Suppressor macrophage (primary cell): ENCODE measurements around the gene CYP11A1.

ENCODE experiments used
- DNase-seq, 4 experiments: peaks; one replicate each; pipeline ENCODE4 v3.0.0-alpha.2; 2020 to 2022

Gene CYP11A1

DNA sequence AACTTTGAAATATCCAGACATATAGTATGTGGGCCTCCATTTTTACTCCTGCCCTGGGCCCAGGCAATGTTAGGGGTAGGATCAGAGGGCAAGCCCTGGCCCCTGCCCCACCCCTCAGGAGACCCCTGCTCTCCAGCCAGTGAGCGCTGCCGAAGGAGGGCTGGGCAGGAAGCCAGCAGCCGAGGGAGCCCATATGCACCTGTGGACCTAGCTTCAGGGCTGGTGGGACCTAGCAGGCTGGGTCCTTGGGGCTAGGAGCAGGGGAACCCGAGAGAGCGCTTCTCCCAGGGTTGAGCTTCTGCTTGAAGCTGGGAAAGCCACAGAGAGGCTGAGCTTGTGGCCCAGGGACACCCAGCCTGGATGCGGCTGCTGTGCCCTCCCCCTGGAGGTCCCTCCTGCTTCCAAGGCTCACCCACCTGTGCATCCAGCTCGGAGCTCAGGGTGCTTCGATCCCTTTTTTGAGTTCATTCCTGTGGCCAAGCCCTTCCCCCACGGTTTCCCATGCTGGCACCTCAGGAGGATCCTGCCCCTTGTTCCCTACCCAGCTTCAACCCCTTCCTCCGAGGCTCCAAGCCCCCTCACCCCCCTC is 21.0 kb upstream of the CYP11A1 start:
- DNase-seq: no peak

DNA sequence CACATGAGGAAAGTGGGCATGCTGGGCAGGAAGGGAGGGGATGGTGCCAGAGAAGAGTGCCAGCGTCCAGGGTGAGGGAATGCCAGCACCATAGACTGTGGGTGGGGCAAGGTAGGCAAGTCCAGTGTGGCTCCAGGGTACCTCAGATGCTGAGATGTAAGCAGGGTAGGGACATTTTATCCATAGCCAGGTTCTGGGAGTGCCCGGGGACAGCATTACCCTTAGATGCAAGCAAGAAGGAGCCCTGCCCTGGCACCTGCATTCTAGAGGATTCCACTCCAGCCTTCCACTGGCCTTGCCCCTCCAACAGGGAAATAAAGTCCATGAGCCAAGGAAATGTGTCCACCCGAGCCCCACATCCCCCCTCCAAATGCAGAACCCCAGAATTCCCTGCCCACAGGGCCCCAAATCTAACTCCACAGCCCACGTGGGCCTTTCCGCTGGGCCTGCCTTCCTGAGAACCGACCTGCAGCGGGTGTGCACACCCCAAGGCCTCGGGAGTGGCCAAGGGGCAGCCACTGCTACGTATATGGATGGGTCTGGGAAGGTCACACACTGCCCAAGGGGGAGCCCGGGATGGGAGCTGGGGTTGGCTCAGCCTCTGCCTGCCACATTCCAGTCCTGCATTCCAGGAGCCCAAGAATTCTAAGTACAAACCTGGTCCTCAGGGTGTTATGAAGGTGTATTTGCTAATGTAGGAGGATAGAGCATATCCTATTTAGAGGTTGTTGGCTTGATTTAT is 20.3 kb upstream of the CYP11A1 start:
- no peak for DNase-seq

DNA sequence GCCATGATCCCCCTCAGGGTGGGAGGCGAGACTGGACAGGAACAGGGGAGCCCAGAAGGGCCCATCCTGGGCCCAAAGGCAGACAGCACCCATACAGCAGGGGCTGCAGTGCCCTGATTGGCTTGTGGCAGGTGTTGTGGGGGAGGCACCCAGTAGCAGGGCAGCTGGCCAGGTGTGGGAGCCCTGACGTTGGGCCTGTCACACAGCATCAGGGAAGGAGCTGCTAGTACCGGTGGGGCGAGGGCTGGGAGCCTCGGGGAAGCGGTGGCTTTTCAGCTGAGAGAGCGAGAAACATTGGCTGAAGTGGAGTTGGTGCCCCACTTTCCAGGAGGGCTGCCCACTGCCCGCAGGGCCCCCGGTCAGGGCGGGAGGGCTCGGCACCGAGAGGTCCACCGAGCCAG is 19.7 kb upstream of the CYP11A1 start:
- no peak for DNase-seq

DNA sequence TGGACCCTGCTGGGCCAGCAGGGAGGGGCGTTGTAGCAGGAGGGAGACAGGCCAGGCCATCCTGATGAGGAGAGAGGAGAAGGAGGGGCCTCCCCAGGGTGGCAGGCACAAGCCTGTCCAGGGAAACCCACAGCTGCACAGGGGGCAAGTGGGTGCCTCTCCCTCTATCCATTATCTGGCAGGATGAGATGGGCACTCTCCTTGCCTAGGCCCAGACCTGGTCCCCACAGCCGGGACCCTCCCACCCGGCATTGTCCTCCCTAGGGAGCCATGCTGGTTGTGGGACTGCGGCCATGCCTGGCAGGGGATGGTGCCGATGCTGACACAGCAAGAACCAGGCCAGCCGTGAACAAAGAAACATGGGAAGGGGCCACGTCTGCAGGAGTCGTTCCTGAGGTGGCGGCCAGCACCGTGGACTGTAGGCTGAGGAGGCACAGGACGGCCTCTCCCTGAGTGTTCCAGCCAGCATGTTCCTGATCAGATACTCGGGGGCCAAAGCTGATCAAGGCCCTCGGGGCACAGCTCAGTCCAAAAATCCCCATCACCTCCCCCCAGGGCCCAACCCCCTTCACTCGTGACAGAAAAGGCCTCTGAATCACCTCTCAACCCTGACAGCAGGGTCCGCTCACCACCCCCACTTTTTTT is 19.2 kb upstream of the CYP11A1 start:
- no peak for DNase-seq

DNA sequence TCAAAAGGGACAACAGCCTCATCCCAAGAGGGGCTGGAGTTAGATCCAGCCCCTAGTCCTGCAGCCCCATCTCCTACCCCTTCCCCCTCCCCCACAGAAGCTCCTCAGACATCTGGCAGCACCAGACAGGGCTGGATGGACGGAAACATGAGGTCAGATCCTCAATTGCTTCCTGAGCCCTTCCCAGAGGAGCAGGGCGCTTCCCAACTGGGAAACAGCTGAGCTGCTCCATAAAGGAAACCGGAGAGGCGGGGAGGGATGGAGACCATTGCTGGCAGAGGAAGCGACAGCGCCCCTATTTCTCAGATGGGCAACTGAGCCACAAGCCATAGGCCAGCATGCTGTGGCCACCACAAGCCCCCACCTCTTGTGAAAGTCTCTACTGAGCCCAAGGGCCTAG is 18.3 kb upstream of the CYP11A1 start:
- no peak for DNase-seq

DNA sequence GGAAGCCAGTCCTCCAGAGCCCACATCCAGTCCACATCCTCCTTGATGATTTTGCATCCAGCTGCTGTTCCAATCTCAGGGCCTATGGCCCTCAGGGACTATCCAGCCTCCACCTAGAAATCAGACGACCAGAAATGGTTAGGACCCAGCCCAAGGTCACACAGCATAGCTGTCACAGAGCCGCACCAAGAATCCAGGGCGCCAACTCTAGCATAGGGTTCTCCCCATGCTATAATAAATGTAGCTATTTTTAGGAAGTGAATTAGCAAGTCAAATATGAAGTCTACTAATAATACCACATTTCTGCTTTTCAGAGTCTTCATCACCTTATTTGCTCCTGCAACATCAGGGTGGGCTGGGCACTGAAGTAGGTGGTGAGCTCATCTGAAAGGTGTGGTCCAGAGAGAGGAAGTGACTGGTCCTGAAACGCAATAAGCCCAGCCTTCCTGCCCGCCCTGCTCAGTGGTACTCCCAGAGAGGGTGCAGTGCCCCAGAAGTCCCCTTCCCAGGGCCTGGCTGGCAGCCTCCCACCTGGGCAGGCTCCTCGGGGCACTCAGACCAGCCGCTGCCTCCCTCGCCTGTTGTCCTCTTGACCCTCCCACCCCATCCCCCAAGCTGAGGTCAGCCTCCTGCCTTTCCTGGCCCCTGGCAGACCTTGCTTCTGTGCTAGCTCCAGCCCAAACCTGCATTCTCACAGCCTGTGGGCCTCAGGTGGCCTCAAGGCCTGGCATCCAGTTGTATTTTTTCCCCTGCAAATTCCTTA is 17.6 kb upstream of the CYP11A1 start:
- DNase-seq: peak in 3 of 4 experiments; percentile 22 to 57 (median 48)

DNA sequence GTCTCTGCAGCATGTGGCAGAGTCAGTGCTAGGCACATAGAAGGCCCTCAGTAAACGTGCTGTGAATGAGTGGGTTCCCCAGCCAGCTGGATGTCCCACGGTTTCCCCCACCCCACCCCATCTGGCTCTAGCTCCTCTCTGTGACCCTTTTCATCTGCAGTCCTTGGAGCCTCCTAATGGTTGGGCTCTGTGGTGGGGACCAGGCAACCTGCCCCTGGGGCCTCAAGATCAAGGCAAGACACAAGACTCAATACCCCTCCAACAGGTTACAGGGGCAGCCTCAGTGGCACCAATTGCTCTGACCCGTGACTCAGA is 17.1 kb upstream of the CYP11A1 start:
- DNase-seq: no peak

DNA sequence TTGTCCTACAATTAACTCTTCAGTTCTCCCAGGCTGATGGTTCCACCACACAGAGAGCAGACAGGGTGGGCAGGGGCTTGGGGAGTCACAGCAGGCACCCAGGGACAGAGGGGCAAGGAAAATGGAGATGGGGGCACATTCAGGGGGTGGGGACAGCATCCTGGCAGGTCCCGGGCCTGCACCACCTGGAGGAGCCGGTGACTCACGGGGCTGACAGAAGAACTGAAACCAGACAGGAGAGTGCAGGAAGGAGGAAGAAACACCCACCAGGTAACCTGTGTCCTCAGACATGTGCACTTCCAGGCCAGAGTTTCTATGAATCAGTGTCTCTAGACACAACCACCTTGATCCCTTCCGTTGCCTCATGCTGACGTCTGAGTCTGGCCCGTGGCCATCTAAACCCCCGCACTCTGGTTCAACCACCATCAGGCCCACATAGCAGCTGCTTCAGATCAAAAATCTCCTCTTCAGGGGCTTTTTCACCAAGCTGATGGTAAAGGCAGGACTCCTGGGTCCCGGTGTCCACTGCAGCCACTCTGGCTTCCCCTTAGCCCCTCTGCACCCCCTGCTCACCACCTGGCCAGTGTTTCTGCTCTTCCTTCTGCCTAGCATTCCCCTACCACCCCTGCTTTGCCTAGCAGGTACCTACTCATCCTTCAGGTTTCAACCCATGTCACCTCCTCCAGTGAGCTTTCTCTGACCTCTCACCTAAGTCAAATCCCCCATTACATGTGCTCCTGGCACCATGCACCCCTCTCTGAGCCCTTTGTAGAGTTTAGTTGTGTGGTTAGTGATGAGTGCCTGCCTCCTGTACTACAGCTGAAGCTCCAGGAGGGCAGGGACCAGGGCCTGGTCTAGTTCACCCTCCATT is 16.5 kb upstream of the CYP11A1 start:
- DNase-seq: no peak

DNA sequence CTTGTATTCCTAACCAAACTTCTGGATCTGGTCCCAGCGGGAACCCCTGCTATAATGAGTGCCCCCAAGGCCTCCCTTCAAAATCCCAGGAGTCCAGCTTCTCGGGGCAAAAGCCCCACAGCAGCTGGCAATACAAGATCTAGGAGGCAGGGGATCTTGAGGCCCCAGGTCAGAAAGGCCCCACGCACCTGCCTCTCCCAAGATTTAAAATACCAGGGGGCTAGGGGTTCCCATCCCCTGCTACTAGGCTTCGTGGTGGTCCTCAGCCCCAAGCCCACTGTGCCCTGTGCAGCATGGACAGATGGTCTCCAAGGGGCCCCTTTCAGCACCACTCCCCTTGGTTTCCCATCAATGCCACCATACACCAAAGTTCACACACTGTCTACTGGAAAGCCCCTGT is 15.8 kb upstream of the CYP11A1 start:
- DNase-seq: no peak

DNA sequence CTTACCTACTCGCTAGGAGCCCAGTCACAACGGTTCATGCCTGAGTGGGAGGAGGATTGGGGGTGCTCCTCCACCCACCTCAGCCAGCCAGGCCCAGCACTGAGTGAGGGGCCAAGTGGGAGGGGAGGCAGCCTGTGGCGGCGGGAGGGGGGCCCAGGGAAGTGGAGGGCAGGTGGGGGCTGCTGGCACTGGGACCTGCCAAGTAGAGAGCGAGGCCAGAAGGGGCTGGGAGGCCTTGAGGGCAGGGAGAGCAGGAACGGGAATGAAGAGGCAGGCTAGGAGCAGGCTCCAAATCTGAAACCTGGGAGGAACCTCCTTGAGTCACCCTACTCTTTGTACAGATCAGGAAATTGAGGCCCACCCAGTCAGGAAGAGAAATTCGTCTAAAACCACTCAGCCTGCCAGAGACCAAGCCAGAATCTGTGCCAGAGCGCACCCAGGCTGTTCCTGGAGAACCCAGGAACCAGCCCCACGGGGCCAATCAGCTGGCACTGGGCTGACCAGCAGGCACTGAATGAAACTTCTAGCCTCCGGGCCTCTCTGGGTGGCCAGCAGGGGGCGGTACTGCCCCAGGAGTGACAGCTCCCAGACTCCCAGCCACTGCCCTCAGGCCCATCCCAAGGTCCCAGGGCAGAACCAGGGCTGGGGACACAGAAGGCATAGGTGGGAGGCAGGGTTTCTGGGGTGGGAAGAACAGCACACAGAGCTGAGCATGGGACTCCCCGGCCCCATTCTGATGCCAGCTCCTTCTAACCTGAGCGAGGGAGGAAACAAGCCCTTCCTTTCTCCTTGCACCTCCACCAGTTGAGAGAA is 14.8 kb upstream of the CYP11A1 start:
- peak; percentile 90 to 95 (median 94) for DNase-seq

DNA sequence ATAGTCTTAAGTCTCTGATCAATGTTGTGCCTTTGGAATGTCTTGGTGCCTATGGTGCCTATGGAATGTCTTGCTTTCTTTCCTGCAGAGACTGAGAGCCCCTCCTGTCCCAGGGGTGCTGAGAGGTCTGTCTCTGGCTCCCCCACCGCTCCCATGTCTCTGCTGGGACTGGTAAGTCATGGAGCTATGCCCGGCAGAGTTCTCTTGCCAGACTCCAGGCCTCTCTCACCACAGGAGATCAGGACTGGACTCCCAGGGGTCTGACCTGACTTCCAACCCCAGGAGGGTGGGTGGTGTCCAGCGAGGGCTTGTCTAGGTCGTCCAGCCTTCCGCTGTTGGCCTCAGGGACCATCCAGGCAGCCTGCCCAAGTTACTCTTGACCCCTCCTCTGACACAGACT is 14.0 kb upstream of the CYP11A1 start:
- no peak for DNase-seq

DNA sequence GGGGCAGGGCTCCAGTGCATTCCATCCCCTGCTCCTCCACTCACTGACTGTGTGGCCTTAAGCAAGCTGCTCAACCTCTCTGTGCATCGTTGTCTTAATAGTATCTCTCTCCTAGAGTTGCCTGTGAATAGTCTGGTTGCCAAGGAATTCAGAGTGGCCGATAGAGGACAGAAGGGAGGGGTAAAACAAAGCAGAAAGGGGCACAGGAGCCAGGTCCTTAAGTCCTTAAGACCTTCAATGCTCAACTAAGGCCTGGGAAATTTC is 13.7 kb upstream of the CYP11A1 start:
- no peak for DNase-seq

DNA sequence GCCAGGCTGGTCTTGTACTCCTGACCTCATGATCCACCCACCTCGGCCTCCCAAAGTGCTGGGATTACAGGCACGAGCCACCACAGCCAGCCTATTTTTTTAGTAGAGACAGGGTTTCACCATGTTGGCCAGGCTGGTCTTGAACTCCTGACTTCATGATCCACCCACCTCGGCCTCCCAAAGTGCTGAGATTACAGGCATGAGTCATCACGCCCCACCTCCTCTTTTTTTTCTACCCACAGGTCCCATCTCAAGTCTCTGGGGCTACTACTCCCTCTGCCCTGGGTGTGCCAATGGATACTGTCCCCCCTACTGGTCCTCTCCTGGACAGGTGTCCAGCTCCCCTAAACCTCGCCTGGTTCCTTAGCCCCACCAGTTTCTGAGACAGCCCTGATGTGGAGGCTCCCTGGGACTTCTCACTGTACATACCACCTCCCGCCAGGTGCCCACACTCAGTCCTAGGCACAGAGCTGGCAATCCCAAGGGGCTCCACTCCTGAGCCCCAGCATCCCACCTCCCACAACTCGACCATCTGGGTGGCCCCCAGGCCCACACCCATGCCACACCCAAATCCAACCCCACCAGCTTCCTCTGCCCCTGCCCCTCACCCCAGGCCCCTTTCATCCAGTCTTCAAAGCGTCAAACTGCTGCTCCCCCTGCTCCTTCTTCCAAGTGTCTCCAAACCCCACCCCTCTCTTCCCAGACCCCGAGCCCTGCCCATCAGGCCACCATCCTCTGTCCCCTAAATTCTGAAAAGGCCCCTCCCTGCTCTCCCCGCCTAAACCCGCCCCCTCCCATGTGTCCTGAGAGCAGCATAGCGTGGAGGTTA is 13.1 kb upstream of the CYP11A1 start:
- no peak for DNase-seq

DNA sequence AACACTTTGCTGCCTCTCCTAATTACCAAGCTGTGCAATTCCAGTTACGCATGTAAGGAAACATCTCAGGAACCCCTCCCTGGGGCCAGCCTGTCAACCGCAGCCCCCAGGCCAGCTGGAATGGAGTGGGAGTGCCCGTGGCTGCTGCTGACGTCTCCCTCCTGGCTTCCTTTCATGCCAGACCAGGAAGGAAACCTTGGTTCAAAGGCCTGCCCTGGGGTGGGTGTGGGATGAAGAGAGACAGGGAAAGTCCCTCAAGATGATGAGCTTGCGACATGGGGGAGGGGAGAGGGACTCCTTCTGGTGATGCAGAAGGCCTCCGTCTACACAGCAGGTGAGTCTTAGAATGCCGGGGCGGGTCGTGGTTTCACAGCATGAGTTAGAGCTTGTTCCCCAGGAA is 11.4 kb upstream of the CYP11A1 start:
- peak; percentile 45 to 70 (median 62) for DNase-seq

DNA sequence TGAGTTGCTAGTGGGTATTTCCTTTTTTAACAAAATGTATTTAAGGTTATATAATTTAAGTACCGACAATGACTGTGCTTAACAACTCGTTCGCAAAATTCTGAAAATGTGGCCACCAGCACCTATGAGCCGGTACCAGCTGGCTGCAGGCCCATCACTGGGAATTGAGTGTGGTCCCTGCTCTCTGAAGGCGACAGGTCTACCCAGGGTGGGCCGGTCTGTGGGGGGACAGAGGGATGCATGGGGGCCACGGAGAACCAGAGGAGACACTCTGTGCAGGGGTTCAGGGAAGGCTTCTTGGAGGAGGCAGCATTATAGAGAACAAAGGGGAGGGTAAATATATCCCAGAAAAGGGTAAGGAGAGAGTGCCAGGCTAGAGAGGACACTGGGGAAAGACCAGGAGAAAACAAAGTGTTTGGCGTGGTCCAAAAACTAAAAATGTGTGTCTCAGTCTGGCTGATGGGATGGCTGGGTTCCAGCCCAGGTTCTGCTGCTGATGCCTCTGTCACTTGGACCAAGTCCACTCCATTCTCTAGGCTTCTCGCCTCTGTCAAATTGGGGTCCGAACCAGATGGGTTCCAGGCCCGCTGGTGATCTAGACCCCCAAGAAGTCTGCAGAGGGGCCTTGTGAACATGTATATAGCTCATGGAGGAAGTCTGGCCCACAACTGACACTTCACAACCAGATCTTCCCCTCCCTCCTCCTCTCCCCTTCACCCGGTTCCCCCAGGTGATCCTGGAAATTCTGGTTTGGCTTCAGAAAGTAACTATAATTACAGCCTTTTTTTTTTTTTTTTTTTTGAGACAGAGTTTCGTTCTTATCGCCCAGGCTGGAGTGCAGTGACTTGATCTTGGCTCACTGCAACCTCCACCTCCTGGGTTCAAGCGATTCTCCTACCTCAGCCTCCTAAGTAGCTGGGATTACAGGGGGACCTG is 10.7 kb upstream of the CYP11A1 start:
- DNase-seq: no peak

DNA sequence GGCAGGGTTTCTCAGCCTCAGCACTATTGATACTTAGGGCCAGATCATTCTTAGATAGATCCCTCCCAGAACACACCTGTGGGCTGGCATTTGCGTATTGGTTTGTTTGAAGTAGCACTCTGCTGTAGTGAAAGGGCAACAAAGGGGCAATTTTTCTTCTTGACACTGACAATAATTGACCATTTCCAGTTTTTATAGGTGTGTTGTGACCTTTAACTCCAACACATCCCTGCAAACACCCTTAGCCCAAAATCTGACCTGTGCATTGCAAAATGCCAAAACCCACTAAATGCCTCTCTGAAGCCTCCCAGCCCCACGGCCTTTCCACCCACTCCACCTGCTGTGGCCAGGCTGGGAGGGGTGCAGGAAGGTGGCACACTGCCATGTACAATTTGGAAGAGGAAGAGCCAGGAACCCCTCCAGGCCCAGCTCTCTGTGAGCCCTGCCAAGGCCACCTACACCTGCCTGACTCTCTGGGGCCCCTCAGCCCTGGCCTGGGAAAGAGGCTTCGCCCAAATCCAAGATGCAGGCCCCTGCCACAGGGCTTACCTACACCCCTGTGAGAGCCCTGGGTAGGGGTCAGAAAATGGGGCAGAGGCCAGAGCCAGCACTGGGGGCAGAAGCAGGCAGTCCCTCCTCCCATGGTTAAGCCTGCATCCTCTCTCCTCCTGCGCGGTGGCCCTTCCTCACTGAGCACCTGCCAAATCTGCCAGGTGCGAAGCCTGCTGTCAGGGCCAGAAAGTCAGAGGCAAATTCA is 9.6 kb upstream of the CYP11A1 start:
- DNase-seq: peak in 1 of 4 experiments; percentile 0

DNA sequence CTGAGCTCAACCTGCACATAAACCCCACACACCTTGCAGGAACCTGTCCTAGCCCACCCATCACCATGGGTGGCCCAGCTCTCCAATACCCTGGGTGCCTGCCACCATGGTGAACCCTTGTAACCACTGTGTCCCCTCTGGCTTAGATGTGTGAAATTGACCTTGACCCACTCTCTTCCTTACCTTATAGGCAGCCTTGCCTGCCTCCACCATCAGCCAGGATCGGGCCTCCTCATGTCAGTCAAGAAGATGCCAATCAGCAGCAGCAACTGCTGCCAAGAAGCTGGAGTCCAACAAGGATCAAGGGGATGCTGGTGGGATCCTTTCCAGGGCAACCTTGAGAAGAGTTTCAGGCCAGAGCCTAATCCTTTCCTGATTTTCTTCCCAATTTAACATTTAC is 8.8 kb upstream of the CYP11A1 start:
- DNase-seq: peak in 1 of 4 experiments; percentile 0

DNA sequence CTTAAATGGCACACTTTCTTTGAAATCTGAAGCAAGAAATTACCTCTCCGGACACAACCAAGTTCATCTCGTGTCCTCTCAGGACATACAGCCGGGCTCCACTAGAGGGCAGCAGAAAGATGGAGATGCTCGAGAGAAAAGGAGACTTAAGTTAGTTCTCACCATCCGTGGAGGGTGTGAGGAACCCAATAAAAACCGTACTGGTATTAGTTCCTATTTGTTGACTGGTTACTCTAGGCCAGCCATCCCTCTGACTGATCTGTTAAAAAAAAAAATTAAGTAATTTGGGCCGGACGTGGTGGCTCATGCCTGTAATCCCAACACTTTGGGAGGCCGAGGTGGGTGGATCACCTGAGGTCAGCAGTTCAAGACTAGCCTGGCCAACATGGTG is 7.9 kb upstream of the CYP11A1 start:
- peak; percentile 89 to 93 (median 90) for DNase-seq
